DMS 273 treated with DMSO at 0.1 percent for 48 hours (cell line): Measurements from ENCODE around the gene LRRTM4.
"Not testable (repeated sequence)": the region's sequence is repeated elsewhere in the genome, so short reads cannot be mapped to it uniquely, and the experiment has no call there.

Experiments
- DNase-seq: peaks from one replicate; lab custom pipeline; 2025; lab: John Stamatoyannopoulos, UW

LRRTM4 gene

DNA sequence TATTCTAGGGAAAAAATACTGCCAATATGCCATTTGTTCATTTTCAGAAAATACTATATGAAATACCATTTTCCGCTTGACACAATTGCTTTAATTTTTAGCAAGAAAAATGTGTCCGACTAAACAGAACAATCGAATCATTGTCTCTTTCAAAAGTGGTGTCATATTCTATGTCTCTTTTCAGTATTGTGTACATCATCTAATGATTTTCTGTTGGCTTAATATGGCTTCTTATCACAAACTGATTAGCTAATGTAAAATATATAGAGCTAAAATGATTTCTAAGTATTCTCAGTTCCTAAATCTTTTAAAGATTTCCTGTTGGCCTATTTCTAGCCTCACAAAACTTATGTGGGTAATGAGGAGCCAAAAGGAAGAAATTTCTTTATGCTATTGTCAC, 436.6 kb downstream of the LRRTM4 start:
- no peak for DNase-seq

DNA sequence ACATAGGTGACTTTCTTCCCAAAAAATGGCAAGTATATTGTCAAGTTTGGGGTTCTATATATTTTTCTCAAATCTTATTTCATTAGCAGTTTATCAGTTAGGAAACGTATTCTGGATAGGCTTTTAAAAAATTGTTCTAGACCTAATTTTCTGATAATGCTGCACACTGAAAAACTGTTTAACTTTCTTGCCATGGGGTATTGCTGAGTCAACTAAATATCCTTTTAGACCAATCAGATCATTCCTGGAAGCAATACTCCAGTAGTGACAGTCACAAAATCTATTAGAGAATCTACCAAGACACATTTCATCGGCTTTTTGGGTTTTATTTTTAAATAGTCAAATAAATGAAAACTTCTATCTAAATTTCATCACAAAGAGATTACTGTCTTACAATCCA, 440.6 kb downstream of the LRRTM4 start:
- no peak for DNase-seq

DNA sequence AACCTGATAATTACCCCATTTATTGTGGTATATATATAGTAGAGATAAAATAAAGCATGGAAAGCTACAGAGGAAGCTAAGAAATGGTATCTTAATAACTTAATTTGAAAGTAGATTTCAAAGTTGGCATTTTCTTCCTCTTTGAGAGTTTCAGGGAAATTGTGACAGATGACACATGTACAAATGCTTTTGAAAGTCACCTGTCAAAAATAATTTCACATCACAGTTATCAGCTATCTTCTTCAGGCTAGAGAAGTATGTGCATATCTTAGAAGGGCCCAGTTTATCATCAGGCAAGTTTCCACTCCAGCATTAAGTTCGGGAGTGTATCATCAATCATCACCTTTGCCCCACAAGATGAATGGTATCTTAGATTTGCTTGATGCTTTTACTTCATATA, 457.9 kb downstream of the LRRTM4 start:
- DNase-seq, result no peak

DNA sequence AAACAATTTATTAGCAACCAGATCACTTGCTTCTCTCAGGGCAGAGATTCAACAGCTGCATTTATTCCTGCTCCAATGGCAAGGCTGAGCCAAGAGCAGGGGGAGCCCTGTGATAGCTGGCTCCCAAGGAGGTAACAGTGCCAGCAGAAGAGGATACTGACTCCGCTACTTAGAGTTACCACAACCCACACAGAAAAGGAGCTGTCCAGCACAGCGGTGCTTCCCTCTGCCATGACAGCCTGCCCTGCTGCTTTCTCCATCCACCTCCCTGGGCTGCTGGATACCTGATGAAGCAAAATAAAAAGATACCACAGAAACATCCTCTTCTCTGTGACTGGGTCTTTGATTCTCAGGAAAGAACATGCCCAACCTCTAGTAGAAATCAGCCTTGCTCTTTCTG, 467.2 kb downstream of the LRRTM4 start:
- DNase-seq, result no peak

DNA sequence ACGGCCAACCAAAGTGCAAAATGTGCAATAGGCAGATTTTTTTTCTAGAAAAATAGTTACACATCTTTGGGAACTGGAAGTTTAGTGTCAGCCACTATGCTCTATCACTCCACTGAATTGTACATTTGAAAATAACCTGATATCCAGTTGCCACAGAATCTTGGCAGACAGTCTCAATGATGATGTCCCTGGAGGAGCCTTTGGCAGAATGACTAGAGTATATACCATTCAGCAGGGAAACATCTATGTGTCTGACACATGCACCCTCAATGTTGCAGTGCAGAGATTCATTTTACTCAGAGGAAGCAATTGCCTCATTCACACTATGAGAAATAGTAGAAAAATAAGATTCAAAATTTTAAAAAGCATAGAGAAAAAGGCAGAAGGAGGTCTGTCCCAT, 475.8 kb downstream of the LRRTM4 start:
- no peak for DNase-seq

DNA sequence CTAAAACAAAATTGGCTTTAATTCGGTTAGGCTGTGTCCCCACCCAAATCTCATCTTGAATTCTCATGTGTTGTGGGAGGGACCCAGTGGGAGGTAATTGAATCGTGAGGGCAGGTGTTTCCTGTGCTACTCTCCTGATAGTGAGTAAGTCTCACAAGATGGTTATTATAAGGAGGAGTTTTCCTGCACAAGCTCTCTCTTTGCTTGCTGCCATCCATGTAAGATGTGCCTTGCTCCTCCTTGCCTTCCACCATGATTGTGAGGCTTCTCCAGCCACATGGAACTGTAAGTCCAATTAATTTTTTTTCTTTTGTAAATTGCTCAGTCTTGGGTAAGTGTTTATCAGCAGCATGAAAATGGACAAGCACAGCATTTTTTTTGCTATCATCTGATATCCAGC, 476.7 kb downstream of the LRRTM4 start:
- not testable (repeated sequence) for DNase-seq

DNA sequence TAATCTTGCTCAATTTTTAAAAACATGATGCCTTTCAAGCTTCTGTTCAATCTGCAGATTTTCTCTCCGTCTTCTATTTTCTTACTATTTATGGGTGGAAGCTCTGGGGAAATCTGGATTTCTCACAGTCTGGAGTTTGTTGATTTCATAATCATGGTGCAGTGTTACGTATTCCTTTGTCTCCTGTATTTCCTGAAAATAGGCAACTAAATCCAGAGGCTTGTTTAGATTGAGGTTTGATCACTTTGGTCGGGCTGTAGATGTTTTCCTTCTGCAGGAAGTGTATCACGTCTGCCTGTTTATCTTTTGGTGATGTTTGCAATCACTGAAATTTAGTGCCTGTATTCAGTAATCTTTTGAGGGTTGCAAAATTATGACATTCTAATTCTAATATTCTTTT, 487.7 kb downstream of the LRRTM4 start:
- DNase-seq, result no peak

DNA sequence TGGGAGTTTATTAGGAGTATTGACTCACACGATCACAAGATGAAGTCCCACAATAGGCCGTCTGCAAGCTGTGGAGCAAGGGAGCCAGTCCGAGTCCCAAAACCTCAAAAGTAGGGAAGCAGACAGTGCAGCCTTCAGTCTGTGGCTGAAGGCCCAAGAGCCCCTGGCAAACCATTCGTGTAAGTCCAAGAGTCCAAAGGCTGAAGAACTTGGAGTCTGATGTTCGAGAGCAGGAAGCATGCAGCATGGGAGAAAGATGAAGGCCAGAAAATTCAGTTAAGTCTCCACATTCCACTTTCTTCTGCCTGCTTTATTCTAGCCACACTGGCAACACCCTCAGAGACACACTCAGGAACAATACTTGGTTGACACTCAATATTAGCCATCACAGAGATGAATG, 492.9 kb downstream of the LRRTM4 start:
- not testable (repeated sequence) for DNase-seq

DNA sequence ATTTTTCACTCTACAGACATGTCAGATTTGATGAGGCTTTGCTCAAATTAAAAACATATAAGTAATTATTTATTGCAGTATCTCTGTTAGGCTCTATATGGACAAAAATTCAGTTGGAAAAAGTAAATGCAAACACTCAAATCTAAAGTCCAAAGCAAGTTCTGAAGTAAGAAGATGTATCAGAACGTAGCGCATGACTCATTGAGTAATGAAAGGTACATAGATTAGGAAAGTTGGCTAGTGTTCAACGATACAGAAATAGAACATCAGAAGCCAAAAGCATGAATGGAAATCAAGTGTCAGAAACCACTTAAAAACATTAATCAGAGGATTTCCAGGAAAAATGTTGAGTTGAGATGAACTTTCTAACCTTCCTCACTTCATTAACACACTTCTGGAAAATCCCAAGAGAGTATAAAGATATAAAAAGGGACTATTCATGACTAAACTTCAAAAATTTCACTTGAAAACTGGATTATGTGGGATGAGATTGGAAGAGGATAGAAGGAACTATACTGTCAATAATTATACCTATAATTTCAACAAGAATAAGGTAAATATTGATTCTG, 494.1 kb downstream of the LRRTM4 start:
- no peak for DNase-seq

DNA sequence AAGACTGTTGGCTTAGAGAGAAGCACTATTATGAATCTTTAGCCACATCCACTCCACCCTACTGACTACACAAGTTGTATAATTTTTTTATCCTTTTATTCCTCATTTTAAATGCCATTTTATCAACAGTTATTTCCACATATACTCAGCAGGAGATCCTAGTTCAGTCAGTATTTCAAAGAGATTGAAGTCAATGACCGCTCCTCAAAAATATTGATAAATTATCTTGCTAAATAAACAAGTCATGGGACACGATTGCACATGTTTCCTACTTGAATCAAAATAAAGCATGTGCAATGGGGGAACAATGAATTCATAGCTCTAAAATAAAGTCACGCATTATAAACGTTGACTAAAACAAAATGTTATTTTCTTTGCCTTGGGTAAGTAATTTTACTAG, 496.5 kb downstream of the LRRTM4 start:
- no peak for DNase-seq

DNA sequence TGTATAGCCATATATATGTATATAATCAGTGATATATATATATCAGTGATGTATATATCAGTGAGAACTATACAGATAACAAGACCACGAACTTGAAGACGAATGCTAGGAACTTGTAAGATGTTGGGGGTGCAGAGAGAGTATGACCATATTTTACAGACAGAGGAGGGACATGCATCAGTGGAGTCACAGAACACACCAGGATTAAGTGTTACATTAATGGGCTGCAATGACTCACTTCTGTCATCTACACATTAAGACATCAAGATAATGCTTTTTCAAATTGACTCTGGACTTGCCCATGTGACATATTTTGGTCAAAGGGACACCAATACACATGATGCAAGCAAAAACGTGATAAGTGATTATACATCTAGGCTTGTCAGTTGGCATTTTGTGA, 501.0 kb downstream of the LRRTM4 start:
- DNase-seq, result no peak

DNA sequence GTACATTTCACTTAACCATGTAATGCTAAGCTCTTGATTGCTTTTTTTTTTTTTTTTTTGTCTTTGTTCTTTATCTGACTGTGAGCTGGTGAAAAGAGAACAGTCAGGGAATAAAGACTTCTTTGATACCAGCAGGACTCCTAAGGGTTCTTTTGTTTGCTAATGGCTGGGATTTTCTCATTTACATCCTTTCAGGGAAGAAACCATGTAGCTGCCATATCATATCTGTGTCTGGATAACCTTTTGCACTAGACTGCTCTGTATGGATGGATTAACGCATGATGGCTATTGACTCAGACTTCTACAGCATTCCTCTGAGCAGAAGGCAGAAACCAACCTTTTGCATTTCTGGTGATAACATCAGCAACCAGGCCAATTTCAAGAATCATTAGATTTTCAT, 504.0 kb downstream of the LRRTM4 start:
- no peak for DNase-seq

DNA sequence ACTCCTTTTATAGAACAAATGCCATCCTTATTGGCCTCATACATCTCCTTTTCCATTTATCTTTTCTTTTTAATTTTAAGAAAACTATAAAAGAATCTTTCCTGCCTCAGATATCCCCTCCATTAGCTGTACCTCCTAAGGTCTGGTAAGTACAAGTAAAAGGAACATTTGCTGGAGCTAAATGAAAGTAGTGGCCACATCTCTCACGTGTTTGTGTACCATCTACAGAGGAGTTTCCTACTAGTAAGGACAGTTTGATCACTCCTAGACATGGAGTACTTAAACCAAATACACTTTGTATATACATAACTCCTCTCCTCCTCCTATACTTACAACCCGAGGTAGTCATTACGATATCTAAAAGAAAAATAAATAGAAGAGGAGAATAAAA, 504.8 kb downstream of the LRRTM4 start:
- no peak for DNase-seq

DNA sequence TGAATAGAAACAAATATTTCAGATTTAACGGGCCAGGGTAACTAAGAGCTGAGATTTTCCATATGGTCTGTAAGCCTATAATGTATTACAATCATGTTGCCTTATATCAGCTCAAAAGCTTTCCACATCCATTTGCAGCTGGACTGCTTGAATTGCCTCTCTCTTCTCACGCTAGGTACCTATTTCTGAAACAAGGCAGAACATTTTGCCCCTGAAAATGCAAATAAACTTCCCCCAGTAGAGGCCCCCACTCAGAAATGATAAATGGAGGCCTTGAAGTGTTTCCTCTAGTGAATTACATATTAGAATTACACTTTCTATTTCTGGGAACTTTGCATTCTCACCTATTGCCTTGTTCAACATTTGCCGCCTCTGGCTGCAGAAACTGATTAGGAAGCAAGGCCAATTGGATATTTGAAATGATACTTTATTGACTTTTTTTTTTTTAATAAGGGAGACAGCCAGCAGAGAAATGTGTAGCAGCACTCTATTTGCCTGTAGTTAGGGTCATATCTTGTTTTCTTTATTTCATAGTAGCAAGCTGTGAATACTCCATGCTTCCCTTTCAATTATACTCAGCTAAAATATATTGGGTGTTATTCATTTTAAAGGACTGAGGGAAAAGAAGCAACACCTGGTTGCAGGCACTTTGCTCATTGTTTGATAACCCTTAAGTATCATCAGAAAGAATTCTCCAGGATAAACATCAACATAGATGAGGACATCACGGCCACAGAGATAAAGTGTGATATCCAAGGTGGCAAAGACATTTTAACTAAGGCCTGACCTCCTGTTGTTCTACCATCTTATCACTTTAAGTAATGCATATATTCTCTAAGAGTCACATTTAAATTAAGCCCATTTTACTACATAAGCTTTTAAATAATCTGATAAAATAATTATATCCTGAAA, 505.5 kb downstream of the LRRTM4 start:
- DNase-seq, result no peak

DNA sequence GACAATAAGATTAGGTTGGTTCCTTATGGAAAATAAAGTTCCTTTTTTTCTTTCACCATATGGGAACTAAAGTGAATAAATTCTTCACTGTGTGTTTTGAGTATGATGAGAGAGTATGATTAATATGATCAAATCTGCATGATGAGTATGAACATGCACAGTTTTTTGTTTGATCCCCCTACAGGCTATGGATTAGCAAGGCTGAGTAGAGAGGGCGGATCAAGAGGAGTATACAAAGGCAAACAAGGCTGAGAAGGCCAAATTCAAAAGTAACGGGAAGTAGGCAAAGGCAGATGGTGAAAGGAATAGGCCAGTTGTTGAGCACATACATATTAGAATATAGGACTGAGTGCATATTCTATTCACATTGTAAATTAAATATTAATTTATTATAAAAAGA, 508.2 kb downstream of the LRRTM4 start:
- DNase-seq, result no peak

DNA sequence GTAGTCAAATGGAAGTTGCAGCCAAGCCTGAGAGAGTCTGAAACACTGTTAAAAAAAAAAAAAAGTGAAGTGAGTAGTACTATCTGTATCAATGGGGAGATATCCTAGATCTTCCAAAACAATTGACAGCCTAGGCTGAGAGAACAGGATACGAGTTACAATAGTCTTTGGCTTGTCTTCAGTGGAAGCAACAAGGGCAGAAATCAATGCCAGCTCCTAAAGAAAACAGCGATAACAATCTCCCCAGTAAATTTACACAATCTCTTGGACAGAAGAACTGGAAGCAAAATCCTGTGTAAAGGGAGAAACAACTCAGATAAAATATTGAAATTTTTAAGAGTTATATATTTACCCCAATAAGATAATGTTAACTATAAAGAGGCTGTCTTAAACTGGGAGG, 508.7 kb downstream of the LRRTM4 start:
- no peak for DNase-seq

DNA sequence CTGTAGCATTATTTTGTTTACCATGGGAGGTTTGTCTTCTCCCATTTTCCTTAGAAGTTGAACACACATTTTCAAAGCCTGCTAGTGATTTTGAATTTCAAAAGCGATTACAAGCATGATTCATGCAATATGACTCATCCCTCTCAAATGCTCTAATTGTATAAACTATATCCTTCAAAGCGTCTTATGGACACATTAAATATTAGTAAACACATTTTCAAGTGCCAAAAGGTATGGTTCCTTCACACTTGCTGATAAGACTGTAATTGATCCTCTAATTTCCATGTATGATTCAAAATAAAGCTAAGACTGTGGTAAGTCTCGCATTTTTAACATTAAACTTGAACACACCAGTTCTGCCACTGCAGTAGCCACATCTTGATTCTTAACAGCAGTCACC, 512.9 kb downstream of the LRRTM4 start:
- no peak for DNase-seq

DNA sequence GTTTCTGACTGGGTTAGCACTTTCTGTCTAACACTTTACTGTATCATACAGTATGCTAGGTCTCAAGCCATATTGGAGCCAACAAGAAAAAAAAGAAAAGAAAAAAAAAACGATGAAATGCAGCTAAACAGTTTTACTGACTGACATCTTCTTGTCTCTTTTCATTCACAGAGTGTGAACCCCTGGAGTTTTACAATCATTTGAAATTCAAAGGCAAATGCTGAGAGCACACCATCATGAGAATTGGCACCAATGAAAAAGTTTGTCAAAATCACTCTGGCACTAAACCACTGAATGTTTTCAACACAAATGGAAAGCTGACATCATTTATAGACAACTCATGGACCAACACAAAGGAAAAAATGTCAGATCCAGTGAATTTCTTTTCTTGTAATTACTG, 513.3 kb downstream of the LRRTM4 start:
- DNase-seq, result no peak

DNA sequence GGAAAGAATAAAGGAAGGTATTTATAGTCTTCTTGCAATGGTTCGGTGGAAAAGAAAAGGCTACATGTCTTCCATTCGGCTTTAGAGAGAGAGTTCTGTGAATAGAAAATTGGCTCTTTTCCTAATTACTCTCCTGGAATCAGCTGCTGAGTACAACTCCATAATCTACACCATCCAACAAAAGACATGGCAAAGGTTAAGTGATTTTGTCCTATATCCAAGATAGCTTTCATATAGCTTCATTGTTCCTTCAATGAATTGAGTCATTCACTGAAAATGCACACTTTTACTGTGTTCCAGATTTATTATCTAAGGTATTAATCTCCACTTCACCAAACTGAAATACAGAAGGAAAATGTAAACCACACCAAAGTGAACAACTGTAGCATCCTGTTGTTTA, 514.5 kb downstream of the LRRTM4 start:
- DNase-seq, result no peak

DNA sequence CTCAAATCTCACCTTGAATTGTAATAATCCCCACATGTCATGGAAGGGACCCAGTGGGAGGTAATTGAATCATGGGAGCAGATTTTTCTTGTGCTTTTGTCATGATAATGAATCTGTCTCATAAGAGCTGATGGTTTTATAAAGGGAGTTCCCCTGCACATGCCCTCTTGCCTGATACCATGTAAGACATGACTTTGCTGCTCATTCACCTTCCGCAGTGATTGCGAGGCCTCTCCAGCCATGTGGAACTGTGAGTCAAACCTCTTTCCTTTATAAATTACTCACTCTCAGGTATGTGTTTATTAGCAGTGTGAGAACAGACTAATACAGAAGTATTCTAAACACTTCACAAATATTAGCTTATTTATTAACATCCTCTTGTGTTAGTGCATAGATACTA, 516.7 kb downstream of the LRRTM4 start:
- DNase-seq, result no peak

DNA sequence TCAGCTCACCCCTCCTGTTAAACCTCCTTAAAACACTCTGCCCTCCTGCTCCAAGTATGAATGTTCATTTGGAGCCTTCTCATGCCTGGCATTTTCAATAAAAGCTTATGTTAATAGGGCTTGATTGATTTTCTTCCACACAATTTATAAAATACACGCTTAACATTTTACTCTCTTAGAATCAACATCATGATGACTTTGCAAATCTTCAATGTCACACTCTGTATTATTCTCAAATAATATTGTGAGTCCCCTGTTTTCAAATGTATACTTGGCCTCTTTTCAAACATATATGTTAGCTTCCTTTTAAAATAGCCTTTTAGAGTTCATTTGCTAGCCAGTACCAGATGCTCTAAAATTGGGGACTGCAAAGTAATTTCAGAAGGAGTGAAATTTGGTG, 520.3 kb downstream of the LRRTM4 start:
- DNase-seq, result no peak

DNA sequence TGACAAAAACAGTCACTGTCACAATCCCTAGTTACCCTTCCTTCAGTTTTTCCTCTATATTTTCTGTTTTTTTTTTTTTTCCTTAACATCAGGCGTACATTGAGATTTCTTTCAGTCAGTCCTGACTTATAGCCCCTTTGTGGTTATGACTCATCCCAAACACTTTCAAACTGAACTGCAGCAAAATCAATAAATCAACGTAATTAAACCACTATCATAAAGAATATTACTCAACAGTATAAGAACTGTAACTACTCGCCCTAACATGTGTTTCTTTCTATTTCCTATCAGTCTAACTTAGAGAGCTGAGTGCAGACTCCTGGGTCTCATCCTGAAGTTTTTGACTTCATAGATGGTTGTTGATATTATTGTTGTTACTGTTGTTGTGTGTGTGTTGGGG, 523.5 kb downstream of the LRRTM4 start:
- DNase-seq, result no peak

DNA sequence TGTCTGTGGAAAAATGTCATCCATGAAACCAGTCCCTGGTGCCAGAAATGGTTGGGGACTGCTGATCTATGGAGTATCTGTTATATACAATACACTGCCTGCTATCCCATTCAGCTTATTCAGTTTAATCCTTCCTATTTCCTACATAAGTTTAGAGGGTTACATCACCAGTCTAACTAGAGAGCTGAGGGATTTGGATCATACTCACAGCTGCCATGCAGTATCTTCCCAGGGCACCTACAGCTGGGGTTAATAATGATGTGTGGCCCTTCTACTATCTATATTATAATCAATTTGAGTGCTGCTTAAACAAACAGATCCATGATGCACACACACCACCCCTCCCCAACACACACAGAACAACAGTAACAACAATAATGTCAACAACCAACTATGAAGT, 524.0 kb downstream of the LRRTM4 start:
- no peak for DNase-seq

DNA sequence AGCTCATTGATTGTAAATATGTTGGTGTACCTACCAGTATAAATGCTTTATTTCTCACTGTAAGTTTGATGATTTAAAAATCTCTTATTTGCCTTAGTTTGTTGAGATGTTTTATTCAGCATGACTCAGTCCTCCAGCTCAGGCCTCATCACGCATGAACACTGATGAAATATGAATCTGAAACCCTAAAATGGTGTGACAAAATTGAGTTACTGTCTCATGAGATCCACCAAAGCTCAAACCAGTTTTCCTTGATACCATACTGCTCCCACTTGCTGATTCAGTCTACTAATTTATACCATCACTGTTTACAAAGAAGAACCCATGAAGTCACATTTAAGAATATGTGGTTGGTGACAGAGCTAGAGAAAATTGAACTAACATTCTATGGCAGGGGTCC, 524.9 kb downstream of the LRRTM4 start:
- DNase-seq, result no peak
